GM12878 (cell line): Measurements from ENCODE around the gene AP3S2.

ENCODE experiments used
- BRCA1 ChIP-seq: IDR thresholded peaks from 2 replicates; pipeline ENCODE4 v1.6.1; 2011; ENCODE audit warnings: low read depth, low read length, improper control_type of control experiment
- CHD2 ChIP-seq: IDR thresholded peaks from 2 replicates; pipeline ENCODE4 v1.6.1; 2011; ENCODE audit warnings: low read depth, low read length, improper control_type of control experiment, borderline replicate concordance
- CREB1 ChIP-seq: IDR thresholded peaks from 2 replicates; pipeline ENCODE4 v1.6.1; 2012; ENCODE audit warnings: low read depth, mild to moderate bottlenecking, inconsistent platforms
- EGR1 ChIP-seq, 2 experiments: IDR thresholded peaks; 1 replicate in 1 of 2; 2 replicates in 1 of 2; pipeline ENCODE4 v1.6.1; 2011 to 2012; ENCODE audit warnings: low read depth in 2 of 2, low read length in 2 of 2, borderline replicate concordance in 1 of 2, mild to moderate bottlenecking in 1 of 2, moderate library complexity in 1 of 2
- MTA2 ChIP-seq: fragments of 450-650 bp; IDR thresholded peaks from 2 replicates; pipeline ENCODE4 v1.6.1; 2016; ENCODE audit warnings: low read depth, mild to moderate bottlenecking, moderate library complexity
- MTA3 ChIP-seq: IDR thresholded peaks from 2 replicates; pipeline ENCODE4 v1.6.1; 2012; ENCODE audit warnings: low read length, inconsistent platforms, borderline replicate concordance
- POLR2A ChIP-seq: IDR thresholded peaks from 2 replicates; pipeline ENCODE4 v1.6.1; 2011; ENCODE audit warnings: low read depth, mild to moderate bottlenecking, low read length
- RUNX3 ChIP-seq: IDR thresholded peaks from 2 replicates; pipeline ENCODE4 v1.6.1; 2012; ENCODE audit warnings: low read length, inconsistent platforms
- TF ChIP-seq, protein P1 (sequence below), 3 experiments: IDR thresholded peaks in 2 of 3; conservative IDR thresholded peaks in 1 of 3; 2 replicates each; pipeline ENCODE4 v1.5.1; 2011; ENCODE audit warnings: low read depth in 3 of 3, low read length in 3 of 3, mild to moderate bottlenecking in 3 of 3, control low read depth in 2 of 3, moderate library complexity in 2 of 3, inconsistent platforms in 1 of 3, mixed read lengths in 1 of 3; ENCODE audit not compliant: control insufficient read depth in 2 of 3, insufficient read depth in 1 of 3; ENCODE audit errors: extremely low read depth in 1 of 3
- TF ChIP-seq, protein P2 (sequence below): fragments of 450-650 bp; IDR thresholded peaks from 2 replicates; pipeline ENCODE4 v1.6.1; 2016; ENCODE audit warnings: mild to moderate bottlenecking, moderate library complexity, borderline replicate concordance
- TF ChIP-seq, protein P3 (sequence below): fragments of 450-650 bp; formaldehyde crosslinking; IDR thresholded peaks from 2 replicates; pipeline ENCODE4 v1.5.0; 2022; ENCODE audit warnings: mild to moderate bottlenecking, missing genetic modification characterization

DNA sequence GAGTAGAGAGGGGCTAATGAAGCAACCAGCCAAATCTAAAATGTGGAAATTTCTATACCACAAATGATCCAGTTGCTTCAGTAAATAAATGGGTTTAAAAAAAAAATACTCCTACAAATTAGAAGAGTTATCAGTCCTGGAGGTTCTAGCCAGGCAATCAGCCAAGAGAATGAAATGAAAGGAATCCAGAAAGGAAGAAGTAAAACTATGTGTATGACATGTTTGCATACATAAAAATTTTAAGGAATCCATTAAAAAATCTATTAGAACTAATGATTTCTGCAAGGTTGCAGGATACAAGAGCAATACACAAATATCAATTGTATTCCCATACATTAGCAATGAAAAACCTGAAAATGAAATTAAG, 108.0 kb downstream of the AP3S2 start:
- TF ChIP-seq MTA3 (no peak), MTA2 (no peak), POLR2A (no peak), CHD2 (no peak), BRCA1 (no peak), RUNX3 (no peak), EGR1 (IDR thresholded peaks at IDR 0.05; ENCODE audit: borderline replicate concordance in 1 of 2, low read depth in 2 of 2, low read length in 2 of 2) (no peak), CREB1 (no peak)
- TF ChIP-seq, protein P1, sequence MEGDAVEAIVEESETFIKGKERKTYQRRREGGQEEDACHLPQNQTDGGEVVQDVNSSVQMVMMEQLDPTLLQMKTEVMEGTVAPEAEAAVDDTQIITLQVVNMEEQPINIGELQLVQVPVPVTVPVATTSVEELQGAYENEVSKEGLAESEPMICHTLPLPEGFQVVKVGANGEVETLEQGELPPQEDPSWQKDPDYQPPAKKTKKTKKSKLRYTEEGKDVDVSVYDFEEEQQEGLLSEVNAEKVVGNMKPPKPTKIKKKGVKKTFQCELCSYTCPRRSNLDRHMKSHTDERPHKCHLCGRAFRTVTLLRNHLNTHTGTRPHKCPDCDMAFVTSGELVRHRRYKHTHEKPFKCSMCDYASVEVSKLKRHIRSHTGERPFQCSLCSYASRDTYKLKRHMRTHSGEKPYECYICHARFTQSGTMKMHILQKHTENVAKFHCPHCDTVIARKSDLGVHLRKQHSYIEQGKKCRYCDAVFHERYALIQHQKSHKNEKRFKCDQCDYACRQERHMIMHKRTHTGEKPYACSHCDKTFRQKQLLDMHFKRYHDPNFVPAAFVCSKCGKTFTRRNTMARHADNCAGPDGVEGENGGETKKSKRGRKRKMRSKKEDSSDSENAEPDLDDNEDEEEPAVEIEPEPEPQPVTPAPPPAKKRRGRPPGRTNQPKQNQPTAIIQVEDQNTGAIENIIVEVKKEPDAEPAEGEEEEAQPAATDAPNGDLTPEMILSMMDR (IDR thresholded peaks at IDR 0.05 in 2 of 3, conservative IDR thresholded peaks at IDR 0.05 in 1 of 3; ENCODE audit: control insufficient read depth in 2 of 3, extremely low read depth in 1 of 3, insufficient read depth in 1 of 3, low read depth in 3 of 3, low read length in 3 of 3), result no peak
- TF ChIP-seq, protein P2, sequence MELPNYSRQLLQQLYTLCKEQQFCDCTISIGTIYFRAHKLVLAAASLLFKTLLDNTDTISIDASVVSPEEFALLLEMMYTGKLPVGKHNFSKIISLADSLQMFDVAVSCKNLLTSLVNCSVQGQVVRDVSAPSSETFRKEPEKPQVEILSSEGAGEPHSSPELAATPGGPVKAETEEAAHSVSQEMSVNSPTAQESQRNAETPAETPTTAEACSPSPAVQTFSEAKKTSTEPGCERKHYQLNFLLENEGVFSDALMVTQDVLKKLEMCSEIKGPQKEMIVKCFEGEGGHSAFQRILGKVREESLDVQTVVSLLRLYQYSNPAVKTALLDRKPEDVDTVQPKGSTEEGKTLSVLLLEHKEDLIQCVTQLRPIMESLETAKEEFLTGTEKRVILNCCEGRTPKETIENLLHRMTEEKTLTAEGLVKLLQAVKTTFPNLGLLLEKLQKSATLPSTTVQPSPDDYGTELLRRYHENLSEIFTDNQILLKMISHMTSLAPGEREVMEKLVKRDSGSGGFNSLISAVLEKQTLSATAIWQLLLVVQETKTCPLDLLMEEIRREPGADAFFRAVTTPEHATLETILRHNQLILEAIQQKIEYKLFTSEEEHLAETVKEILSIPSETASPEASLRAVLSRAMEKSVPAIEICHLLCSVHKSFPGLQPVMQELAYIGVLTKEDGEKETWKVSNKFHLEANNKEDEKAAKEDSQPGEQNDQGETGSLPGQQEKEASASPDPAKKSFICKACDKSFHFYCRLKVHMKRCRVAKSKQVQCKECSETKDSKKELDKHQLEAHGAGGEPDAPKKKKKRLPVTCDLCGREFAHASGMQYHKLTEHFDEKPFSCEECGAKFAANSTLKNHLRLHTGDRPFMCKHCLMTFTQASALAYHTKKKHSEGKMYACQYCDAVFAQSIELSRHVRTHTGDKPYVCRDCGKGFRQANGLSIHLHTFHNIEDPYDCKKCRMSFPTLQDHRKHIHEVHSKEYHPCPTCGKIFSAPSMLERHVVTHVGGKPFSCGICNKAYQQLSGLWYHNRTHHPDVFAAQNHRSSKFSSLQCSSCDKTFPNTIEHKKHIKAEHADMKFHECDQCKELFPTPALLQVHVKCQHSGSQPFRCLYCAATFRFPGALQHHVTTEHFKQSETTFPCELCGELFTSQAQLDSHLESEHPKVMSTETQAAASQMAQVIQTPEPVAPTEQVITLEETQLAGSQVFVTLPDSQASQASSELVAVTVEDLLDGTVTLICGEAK, result no peak
- TF ChIP-seq, protein P3, sequence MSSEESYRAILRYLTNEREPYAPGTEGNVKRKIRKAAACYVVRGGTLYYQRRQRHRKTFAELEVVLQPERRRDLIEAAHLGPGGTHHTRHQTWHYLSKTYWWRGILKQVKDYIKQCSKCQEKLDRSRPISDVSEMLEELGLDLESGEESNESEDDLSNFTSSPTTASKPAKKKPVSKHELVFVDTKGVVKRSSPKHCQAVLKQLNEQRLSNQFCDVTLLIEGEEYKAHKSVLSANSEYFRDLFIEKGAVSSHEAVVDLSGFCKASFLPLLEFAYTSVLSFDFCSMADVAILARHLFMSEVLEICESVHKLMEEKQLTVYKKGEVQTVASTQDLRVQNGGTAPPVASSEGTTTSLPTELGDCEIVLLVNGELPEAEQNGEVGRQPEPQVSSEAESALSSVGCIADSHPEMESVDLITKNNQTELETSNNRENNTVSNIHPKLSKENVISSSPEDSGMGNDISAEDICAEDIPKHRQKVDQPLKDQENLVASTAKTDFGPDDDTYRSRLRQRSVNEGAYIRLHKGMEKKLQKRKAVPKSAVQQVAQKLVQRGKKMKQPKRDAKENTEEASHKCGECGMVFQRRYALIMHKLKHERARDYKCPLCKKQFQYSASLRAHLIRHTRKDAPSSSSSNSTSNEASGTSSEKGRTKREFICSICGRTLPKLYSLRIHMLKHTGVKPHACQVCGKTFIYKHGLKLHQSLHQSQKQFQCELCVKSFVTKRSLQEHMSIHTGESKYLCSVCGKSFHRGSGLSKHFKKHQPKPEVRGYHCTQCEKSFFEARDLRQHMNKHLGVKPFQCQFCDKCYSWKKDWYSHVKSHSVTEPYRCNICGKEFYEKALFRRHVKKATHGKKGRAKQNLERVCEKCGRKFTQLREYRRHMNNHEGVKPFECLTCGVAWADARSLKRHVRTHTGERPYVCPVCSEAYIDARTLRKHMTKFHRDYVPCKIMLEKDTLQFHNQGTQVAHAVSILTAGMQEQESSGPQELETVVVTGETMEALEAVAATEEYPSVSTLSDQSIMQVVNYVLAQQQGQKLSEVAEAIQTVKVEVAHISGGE (CRISPR knock-in tag), result no peak
